Astrocyte of the spinal cord (primary cell): ENCODE results near the gene PHF20.
A peak's percentile ranks its signal among the peaks of the same experiment; 100 is the strongest.

Experiments used
- DNase-seq: peaks from one replicate; pipeline ENCODE4 v3.0.0; 2011; ENCODE audit warnings: low read depth, low spot score
- H3K4me3 ChIP-seq: 2 replicates; pipeline ENCODE4 v1.5.1; 2011; ENCODE audit warnings: low read depth, mild to moderate bottlenecking, low read length, moderate library complexity
- in situ Hi-C: cut with HindIII; loops from 2 replicates; pipeline ENCODE4 v1.10.0; 2017; ENCODE audit warnings: low sequenced_read_pairs
- TF ChIP-seq, protein P1 (sequence below): IDR thresholded peaks from 2 replicates; pipeline ENCODE4 v1.5.1; 2012; ENCODE audit warnings: low read depth, mild to moderate bottlenecking, low read length, inconsistent platforms

Gene PHF20

DNA sequence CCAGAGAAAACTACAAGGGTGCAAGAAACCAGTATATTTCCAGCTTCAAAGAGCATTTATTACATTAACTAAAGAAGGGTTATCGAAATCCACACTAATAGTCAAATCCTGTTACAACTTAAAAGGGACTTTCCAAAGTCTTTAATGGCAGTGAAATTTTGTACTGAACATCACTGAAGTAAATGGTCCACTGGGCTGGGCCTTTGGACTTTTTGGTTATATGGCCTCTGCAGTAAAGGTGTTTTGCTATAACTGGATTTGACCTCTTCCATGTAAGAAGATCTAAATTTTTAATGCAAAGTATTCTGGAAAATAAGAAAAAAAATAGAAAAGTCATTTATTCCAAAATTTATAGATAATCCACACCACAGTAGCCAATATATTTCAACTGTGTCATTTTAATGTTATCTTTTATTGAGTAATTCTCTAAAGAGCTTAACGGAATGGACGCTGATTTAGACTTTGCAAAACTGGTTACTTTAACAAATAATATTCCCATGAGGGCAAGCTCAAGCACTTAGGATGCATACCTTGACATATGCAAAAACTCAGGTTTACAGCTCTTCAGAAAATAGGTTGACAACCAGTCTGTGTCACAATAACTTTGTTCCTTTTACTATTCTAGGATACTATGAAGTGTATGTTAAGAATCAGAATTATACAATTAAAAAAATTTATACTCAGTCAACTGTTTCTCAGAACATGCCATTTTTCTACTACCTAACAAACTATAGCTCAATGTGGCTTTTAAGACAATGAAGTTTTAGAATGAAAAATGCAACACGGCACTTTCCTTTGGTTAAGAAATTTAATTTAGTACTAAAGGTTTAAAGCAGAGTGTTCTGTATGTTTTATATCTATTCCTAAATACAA is 36.8 kb upstream of the PHF20 start:
- DNase-seq = no peak
- H3K4me3 ChIP-seq = no peak overlapping the region
- TF ChIP-seq, protein P1, sequence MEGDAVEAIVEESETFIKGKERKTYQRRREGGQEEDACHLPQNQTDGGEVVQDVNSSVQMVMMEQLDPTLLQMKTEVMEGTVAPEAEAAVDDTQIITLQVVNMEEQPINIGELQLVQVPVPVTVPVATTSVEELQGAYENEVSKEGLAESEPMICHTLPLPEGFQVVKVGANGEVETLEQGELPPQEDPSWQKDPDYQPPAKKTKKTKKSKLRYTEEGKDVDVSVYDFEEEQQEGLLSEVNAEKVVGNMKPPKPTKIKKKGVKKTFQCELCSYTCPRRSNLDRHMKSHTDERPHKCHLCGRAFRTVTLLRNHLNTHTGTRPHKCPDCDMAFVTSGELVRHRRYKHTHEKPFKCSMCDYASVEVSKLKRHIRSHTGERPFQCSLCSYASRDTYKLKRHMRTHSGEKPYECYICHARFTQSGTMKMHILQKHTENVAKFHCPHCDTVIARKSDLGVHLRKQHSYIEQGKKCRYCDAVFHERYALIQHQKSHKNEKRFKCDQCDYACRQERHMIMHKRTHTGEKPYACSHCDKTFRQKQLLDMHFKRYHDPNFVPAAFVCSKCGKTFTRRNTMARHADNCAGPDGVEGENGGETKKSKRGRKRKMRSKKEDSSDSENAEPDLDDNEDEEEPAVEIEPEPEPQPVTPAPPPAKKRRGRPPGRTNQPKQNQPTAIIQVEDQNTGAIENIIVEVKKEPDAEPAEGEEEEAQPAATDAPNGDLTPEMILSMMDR = no peak
- in situ Hi-C loops = no loop called here

DNA sequence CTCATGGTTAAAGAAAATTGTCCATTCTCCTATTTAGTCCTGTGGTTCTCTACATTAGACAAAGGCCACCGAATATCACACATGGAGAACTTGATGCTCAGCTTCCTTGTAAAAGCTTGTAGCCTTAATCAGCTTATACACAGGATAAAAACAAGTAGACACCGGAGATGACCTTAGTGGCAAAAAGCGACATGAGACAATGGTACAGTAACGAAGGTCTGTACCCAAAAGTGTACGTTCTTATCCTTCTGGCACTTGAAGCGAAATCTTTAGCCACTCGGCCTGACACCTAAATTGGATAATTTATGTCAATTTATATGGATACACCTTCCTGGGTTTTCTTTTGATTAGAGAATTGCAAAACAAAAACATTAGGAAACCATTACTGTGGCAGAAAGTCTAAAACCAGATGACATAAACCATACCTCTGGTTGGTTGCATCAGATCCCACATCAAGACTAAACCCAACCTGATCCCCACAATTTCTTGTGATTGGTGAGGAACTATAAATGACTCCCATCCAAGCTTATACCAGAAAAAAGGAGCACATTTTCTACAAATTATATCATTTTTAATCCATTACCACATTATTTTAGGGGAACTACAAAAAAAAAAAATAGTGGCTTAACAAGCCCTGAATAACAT is 35.9 kb upstream of the PHF20 start:
- no peak overlapping the region for H3K4me3 ChIP-seq
- in situ Hi-C loops = no loop called here
- DNase-seq = no peak
- TF ChIP-seq, protein P1 = no peak

DNA sequence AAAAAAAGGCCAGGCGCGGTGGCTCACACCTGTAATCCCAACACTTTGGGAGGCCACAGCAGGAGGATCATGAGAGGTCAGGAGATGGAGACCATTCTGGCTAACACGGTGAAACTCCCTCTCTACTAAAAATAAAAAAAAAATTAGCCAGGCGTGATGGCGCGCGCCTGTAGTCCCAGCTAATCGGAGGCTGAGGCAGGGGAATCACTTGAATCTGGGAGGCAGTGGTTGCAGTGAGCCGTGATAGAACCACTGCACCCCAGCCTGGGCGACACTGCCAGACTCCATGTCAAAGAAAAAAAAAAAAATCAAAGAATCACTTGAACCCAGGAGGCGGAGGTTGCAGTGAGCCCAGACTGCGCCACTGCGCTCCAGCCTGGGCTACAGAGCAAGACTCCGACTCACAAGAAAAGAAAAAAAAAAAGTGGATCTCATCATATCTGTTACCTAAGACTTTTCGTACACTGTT is 33.9 kb upstream of the PHF20 start:
- TF ChIP-seq, protein P1 = no peak
- DNase-seq = no peak
- H3K4me3 ChIP-seq = no peak overlapping the region
- in situ Hi-C loops = no loop called here

DNA sequence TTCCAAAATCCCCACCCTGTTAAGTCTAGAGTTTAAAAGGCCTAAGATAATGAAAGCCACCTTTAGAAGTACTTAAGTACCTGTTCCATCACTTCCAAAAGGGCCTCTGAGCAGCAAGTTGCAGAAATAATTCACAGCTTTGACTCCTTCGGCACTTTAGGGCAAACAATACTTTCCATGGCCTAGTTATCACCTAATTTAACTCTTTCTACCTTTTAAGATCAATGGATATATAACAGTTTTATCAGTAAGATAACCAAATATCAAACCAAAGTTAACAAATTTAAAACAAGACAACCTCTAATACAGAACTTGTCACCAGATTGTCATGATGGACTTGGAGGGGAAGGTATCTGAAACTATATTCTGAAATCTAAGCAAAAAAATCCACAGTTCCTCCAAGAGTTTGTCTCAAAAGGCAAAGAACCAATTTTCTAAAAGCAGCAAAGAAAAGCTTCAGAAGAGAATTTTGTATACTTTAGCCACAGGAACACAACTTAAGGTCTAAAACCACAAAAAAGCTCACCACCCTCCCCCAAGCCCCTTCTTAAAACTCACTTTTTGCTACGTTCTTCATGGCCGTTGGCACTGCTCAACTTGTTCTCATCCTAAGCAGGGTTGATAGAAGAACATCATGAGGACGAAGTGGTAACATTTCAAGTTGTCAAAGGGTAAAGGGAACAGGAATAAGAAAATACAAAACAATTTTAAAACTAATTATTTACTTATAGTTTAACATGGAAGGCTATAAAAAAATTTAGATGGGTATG is 33.2 kb upstream of the PHF20 start:
- DNase-seq = no peak
- in situ Hi-C loops = no loop called here
- H3K4me3 ChIP-seq = no peak overlapping the region

DNA sequence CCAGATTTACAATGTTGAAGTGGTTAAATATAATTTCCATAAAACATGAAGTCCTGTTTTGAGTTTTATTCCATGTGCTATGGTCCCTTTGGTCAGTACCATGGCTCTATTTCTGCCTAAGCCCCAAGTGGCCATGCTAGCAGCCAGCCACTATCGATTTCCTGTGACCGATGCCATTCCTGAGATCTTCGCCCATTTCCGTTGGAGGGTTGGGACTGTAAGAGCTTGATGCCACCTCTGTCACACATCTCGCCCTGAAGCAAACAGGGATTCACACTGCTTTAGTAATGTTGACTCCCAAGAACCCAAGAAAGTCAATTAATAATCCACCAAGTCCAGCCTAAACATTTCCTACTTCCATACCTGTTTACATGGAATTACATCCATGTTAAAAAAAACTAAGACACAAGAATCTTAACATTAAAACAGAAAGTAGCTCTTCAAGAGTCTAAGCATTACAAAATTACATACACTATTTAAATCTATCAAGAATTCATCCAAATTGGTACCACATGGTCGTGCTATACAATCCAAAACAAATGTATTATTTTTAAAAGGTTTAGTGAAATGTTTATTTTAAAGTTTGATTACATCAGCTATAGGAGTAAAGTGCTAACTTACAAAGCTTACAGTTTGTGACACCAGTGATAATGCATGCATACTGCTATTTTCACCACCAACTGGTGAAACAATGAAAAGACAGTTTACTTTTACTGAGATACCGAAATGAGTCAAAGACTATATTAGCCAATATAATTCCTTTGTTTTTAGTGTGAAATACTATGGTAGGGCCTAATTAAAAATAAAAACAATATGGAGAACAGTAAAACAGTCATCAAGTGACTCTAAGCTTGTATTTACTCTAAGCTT is 32.3 kb upstream of the PHF20 start:
- TF ChIP-seq, protein P1 = peak; percentile 24
- DNase-seq = peak; percentile 34
- in situ Hi-C loops = no loop called here
- H3K4me3 ChIP-seq = peak overlapping the region; percentile 100

More for the DNA sequence above, 33.2 kb upstream of the PHF20 start:
- TF ChIP-seq, protein P1 = no peak
